Vagina (tissue), 2 donors: ENCODE results near the gene HACD4.

ENCODE experiments used
- POLR2A ChIP-seq, 2 donors: fragments of 450-650 bp; IDR thresholded peaks; one replicate each; pipeline ENCODE4 v1.6.1; 2017; ENCODE audit warnings: antibody characterized with exemption in 2 of 2, mild to moderate bottlenecking in 2 of 2, moderate library complexity in 2 of 2
- POLR2AphosphoS5 ChIP-seq, 2 donors: sonication (generic); formaldehyde crosslinking; IDR thresholded peaks; one replicate each; pipeline ENCODE4 v1.9.0; 2017; ENCODE audit warnings: antibody characterized with exemption in 2 of 2, mild to moderate bottlenecking in 2 of 2, low read depth in 1 of 2; ENCODE audit not compliant: insufficient read depth in 1 of 2
- TF ChIP-seq, protein P1 (sequence below), 3 experiments: fragments of 450-650 bp in 2 of 3; fragments of 200-600 bp in 1 of 3; sonication (generic) in 1 of 3; IDR thresholded peaks; one replicate each; pipeline ENCODE4 v1.5.1; 2017 to 2019; ENCODE audit warnings: antibody characterized with exemption in 3 of 3, mild to moderate bottlenecking in 2 of 3, moderate library complexity in 2 of 3

DNA sequence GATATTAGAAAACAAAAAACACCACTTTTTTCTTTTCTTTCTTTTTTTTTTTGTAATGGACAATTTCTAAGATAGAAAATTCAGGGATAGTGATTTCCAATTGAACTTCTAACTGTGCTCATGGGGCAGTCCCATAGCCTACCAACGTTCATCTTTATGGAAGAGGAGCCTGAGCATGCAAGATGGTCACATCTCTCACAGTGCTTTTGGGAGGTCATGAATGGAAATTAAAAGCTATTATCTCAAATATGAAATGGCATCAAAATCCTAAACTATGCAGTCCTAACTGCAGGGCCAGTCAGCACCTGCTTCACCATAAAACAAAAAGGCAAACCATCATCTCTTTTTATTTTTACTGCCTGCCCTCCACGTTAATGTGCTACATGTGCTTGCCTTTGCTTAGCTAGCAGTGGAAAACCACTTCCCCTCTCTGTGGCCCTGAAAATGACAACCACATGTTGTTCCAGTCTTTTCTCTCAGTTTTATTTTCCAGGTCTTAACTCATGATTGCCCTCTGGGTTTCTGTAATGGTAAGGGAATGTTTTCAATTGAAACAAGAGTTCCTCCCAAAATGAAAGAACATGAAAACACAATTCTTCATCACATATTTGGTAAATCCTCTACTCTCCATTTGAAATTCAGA, 29.6 kb upstream of the HACD4 start:
- TF ChIP-seq, protein P1, sequence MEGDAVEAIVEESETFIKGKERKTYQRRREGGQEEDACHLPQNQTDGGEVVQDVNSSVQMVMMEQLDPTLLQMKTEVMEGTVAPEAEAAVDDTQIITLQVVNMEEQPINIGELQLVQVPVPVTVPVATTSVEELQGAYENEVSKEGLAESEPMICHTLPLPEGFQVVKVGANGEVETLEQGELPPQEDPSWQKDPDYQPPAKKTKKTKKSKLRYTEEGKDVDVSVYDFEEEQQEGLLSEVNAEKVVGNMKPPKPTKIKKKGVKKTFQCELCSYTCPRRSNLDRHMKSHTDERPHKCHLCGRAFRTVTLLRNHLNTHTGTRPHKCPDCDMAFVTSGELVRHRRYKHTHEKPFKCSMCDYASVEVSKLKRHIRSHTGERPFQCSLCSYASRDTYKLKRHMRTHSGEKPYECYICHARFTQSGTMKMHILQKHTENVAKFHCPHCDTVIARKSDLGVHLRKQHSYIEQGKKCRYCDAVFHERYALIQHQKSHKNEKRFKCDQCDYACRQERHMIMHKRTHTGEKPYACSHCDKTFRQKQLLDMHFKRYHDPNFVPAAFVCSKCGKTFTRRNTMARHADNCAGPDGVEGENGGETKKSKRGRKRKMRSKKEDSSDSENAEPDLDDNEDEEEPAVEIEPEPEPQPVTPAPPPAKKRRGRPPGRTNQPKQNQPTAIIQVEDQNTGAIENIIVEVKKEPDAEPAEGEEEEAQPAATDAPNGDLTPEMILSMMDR (IDR thresholded peaks at IDR 0.05) = no peak
- no peak for TF ChIP-seq POLR2A (IDR thresholded peaks at IDR 0.05)
- no peak for TF ChIP-seq POLR2AphosphoS5 (IDR thresholded peaks at IDR 0.05; ENCODE audit: insufficient read depth in 1 of 2, low read depth in 1 of 2)
